Activated CD4-positive, CD25-positive, alpha-beta regulatory T cell treated with anti-CD3 and anti-CD28 coated beads, Interleukin-2, amount 50 U/mL, for 16 hours (primary cell): ENCODE results near the gene REG3A.

Source experiments
- DNase-seq: peaks from one replicate; pipeline ENCODE4 v3.0.0-alpha.2; 2020; ENCODE audit warnings: low read depth, low spot score

REG3A gene

GRCh38 chr2:79159653-79160052 is at the start of gene REG3A:
Gene REG3A (minus strand): TSS chr2:79159753. CDS start chr2:79159405, 348 bp downstream.
- no peak for DNase-seq

GRCh38 chr2:79200762-79201161 is 41.2 kb upstream of the REG3A start:
- DNase-seq = no peak

DNA sequence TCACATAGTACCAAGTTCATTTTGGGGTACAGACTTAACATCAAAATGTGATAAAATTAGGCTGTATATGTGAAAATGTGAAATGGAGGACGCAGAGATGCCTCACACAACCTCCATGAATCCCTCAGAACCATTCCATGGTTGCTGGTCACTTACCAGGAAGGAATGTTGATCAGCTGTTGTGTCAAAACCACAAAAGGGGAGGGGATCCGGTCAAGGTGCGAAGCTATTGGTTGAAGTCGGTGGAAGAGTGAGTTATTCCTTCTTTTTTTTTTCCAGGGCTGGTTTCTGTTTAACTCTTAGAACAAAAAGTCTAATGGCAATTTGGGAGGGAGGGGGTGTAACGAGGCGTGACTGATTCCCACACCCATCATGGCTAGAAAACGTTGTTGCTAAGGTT is 32.3 kb upstream of the REG3A start:
- no peak for DNase-seq

GRCh38 chr2:79191081-79191480 is 31.5 kb upstream of the REG3A start:
- no peak for DNase-seq

GRCh38 chr2:79189465-79189864 is 29.9 kb upstream of the REG3A start:
- no peak for DNase-seq

GRCh38 chr2:79181617-79182016 is 22.1 kb upstream of the REG3A start:
- DNase-seq = no peak

DNA sequence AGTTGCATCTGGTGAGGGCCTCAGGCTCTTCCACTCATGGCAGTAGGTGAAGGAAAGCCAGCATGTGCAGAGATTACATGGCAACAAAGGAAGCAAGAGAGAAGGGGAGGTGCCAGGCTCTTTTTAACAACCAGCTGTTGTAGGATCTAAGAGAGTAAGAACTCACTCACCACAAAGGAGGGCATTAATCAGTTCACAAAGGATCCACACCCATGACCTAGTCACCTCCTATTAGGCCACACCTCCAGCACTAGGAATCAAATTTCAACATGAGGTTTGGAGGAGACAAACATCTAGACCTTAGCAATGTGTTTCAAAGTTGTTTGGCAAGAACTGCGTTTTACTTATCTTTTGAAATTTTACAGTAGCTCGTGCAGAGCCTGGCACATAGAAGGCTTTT is 20.5 kb upstream of the REG3A start:
- DNase-seq = no peak

GRCh38 chr2:79179036-79179435 is 19.5 kb upstream of the REG3A start:
- no peak for DNase-seq

DNA sequence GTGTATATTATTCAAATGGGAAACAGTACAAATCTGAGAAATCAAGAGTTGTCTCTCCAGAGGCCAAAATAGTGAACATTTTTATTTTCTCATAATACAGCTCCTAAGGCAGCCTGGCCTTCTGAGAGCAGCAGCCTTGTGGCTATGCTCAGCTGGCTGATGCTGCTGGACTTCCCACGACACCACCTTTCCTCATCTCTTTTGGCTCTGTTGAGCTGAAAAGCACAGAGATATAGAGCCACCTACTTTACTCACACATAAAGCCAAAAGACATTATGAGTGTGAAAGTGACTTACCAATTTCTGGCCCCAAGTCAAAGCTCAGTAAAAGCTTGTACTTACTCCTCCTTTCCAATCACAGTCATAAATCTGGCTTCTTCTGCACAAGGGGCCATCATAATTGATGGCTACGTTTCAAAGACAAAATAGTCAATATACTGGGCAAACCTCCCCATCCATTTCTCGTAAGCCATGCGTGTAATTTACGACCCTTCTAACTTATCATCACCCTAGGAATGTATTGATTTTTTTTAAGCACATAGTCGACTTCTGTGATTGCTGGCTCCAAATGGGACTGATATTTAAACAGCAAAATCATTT is 18.6 kb upstream of the REG3A start:
- no peak for DNase-seq

DNA sequence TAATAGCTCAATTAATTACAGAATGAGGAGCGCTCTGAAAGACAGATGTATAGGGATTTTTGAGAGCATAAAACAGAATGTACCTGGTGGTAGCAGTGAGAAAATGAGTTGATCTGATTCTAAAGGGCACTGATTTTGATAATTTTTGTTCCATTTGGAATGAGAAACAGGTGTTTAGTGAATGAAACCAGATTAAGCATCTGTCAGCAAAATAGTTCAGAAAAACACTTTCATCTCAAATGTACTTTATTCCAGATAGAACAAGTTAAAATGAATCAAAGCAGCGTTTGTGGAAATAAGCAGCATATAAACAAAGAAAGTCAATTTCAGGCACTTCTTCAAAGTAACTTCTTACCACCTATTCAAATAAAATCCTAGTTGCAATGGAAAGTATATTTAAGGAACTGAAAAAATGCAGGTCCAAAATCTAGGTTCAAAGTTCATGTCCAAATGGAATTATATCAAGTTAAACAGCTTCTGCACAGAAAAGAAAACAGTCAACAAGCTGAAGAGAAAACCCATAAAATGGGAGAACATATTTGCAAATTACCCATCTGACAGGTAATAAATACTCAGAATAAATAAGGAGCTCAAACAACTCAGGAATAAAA is 11.9 kb upstream of the REG3A start:
- no peak for DNase-seq

- no peak for DNase-seq
Measured at GRCh38 chr2:79162801-79163200, 3.2 kb upstream of the REG3A start.

DNA sequence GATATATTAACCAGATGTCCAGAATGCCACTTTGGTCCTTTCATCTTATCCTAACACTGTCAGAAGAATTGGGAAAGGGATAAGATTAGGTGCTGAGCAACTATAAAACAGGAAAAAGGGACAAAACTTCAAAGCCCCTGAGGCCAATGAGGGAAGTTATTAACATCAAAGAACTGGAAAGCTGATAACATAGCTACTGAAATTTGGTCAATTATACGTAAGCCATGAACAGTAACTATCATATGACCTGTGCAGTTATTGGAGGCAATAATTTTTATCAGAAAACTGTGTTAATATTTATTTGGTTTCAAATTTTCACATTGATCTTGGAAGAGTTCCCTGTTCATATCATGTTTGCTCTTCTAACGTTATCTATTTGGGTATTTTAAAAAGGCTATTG is 2.6 kb upstream of the REG3A start:
- no peak for DNase-seq

DNA sequence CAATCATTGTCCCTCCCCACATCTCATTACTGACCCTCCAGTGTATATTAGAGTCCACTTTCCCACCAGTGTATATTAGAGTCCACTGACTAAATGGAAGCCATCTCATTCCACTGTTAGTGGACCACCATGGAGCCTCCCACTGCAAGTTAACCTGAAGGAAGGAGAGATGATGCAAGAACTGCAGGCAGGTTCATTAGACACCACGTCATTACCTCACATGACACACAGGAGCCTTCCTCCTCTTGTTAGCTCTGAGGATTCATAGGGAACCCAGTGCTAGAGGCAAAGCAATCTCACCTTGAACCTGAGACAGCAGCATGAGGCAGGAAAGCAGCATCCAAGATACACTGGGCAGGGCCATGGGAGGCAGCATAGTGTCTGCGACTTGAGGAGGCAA is 523 bp downstream of the REG3A start:
- DNase-seq = no peak

- DNase-seq = no peak
Measured at GRCh38 chr2:79155826-79156476, 3.6 kb downstream of the REG3A start.

- no peak for DNase-seq
Measured at GRCh38 chr2:79139423-79139822, 20.1 kb downstream of the REG3A start.

- DNase-seq = no peak
Measured at GRCh38 chr2:79138385-79138784, 21.2 kb downstream of the REG3A start.

DNA sequence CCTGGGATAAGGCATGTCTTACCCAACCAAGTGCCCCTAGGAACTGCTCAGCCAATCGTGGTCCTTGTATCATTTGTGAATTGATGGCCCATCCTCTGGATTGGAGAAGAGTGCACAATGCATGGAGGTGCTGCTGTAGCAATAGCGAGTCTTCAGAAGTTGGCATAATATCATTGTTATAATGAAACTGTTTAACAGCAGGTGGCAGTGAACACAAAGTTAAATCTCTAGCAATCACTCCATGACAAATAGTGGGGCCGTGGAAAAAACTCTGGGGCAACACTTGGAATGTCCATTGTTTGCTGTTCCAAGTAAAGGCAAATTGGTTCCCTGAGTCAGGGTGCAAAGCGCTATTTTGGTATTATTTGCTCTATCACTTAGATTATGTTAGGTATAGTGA is 27.9 kb downstream of the REG3A start:
- DNase-seq = no peak

DNA sequence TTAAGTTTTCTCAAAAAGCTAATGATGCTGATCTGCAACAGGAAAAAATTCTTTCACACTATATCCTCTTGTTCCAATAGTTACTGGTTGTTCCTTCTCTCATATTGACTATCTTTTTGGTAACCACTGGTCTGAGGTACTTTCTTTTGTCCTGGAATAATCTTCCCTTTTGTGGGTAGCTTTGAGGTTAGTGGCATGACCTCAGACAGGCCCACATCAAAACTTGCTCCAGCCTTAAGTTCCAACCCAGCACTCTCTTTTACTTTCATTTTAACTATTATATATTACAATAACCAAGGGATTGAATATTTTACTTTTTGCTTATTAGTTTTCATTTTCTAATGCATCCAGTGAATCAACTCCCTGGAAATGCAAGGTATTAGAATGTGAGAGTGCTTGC is 29.7 kb downstream of the REG3A start:
- DNase-seq = no peak

- DNase-seq = no peak
Measured at GRCh38 chr2:79129260-79129659, 30.3 kb downstream of the REG3A start.

- DNase-seq = no peak
Measured at GRCh38 chr2:79128406-79128805, 31.1 kb downstream of the REG3A start.

- DNase-seq = no peak
Measured at GRCh38 chr2:79125721-79125985, 33.9 kb downstream of the REG3A start.

GRCh38 chr2:79124907-79125720 is 34.4 kb downstream of the REG3A start:
- no peak for DNase-seq

DNA sequence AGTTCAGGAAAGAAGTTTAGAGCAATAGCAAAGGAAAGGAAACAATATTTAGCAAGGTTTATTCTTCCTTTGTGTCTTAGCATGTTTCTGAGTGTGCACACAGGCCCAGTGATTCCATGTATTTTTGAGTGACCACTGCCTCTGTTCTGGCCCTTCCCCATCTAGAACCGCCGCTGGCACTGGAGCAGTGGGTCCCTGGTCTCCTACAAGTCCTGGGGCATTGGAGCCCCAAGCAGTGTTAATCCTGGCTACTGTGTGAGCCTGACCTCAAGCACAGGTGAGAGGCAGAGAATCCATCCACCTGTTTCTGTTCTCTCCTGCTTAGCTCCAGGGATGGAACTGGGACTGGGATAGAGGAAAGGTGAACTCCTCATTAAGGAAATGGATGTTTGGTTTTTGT is 36.9 kb downstream of the REG3A start:
- DNase-seq = no peak
